ENCODE data around the gene HLCS. TPM values are rescaled to one million over a fixed set of nuclear protein-coding genes. Genes with fewer than 3 reads are reported as not detected.

Gene HLCS
- total and polyA plus RNA-seq, 2 of the 4 experiments (the other 2 are of a cell fraction), result 10.6 to 21.0 TPM

DNA sequence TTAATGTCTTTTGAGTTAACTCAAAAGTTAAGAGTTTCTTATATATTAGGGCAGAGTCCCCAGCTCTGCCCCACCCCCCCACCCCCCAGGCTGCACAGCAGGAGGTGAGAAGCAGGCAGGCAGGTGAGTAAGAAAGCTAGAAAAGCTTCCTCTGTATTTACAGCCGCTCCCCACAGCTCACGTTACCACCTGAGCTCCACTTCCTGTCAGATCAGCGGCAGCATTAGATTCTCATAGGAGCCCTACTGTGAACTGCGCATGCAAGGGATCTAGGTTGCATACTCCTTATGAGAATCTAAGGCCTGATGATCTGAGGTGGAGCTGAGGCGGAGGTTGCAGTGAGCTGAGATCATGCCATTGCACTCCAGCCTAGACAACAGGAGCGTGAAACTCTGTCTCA is 185.6 kb downstream of the HLCS start:
- Histone ChIP-seq H4K5ac (ENCODE audit: low read depth, low read length) (no peak overlapping the region), H3K4me1 (ENCODE audit: control insufficient read depth, insufficient read depth, low read length) (peaks cover 7% of the 10 kb centered on the region), H3K9me1 (ENCODE audit: insufficient read depth, low read length) (peaks cover 8% of the 10 kb centered on the region), H3K56ac (ENCODE audit: extremely low read depth, insufficient read depth, low read length) (no peak overlapping the region), H3K4me2 (ENCODE audit: low read depth, low read length) (no peak overlapping the region), H3K14ac (replicated peaks; ENCODE audit: low read depth, low read length) (no peak overlapping the region), H2BK15ac (ENCODE audit: low read depth, low read length) (no peak overlapping the region), H3K27ac (ENCODE audit: insufficient read depth, low read length) (no peak overlapping the region), H2AK5ac (ENCODE audit: low read depth, low read length) (no peak overlapping the region), H2AFZ (replicated peaks; ENCODE audit: low read length, poor library complexity) (no peak overlapping the region), H4K91ac (ENCODE audit: insufficient read depth, low read depth, low read length) (no peak overlapping the region), H4K20me1 (ENCODE audit: insufficient read depth, low read length) (peaks cover 5% of the 10 kb centered on the region; the same call in 1 of the 2 replicates), H2AK9ac (replicated peaks; ENCODE audit: low read depth, low read length, poor library complexity) (no peak overlapping the region), H3K9me3 (ENCODE audit: control insufficient read depth, insufficient read depth, low read length) (no peaks in the 10 kb centered on the region), H3K27me3 (ENCODE audit: control insufficient read depth, insufficient read depth, low read length) (no peaks in the 10 kb centered on the region), H3K4ac (ENCODE audit: low read depth, low read length) (no peak overlapping the region), H3K4me3 (ENCODE audit: insufficient read depth, low read depth, low read length) (no peak overlapping the region), H2BK120ac (ENCODE audit: low read depth, low read length) (no peak overlapping the region), H2BK20ac (ENCODE audit: low read depth, low read length) (no peak overlapping the region), H2BK5ac (ENCODE audit: low read depth, low read length, poor library complexity, severe bottlenecking) (no peak overlapping the region), H3K23ac (ENCODE audit: low read depth, low read length) (no peak overlapping the region), H3K79me1 (ENCODE audit: low read depth in 1 of 2, low read length in 2 of 2) (peaks cover 0 to 12% of the 10 kb centered on the region in 2 experiments; a peak in 3 of 4 replicates), H3K18ac (ENCODE audit: low read depth, low read length) (no peak overlapping the region), H4K8ac (ENCODE audit: low read depth in 2 of 2, low read length in 2 of 2) (no peak overlapping the region), H3K36me3 (ENCODE audit: control insufficient read depth, insufficient read depth, low read length) (no peaks in the 10 kb centered on the region), H3K9ac (ENCODE audit: low read depth, low read length) (no peak overlapping the region)
- TF ChIP-seq NFE2L2 (IDR thresholded peaks at IDR 0.05; ENCODE audit: low read depth, low read length) (no peak), MXI1 (IDR thresholded peaks at IDR 0.05; ENCODE audit: borderline replicate concordance, low read depth, low read length) (no peak), MAFK (IDR thresholded peaks at IDR 0.05; ENCODE audit: low read depth, low read length) (no peak), RFX5 (IDR thresholded peaks at IDR 0.05; ENCODE audit: low read depth, low read length) (no peak), RCOR1 (IDR thresholded peaks at IDR 0.05; ENCODE audit: insufficient replicate concordance, low read length) (no peak), POLR2A (IDR thresholded peaks at IDR 0.05; ENCODE audit: low read depth, low read length) (no peak), FOS (IDR thresholded peaks at IDR 0.05; ENCODE audit: low read depth, low read length) (no peak), MAZ (IDR thresholded peaks at IDR 0.05; ENCODE audit: borderline replicate concordance, low read depth, low read length) (no peak), CEBPB (IDR thresholded peaks at IDR 0.05; ENCODE audit: low read depth, low read length) (no peak), CHD1 (IDR thresholded peaks at IDR 0.05; ENCODE audit: low read depth, low read length) (no peak), SMC3 (IDR thresholded peaks at IDR 0.05; ENCODE audit: low read depth, low read length) (no peak), RAD21 (IDR thresholded peaks at IDR 0.05; ENCODE audit: low read length) (no peak), BHLHE40 (IDR thresholded peaks at IDR 0.05; ENCODE audit: low read depth, low read length) (no peak)
- TF ChIP-seq, protein P1, sequence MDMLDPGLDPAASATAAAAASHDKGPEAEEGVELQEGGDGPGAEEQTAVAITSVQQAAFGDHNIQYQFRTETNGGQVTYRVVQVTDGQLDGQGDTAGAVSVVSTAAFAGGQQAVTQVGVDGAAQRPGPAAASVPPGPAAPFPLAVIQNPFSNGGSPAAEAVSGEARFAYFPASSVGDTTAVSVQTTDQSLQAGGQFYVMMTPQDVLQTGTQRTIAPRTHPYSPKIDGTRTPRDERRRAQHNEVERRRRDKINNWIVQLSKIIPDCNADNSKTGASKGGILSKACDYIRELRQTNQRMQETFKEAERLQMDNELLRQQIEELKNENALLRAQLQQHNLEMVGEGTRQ (IDR thresholded peaks at IDR 0.05; ENCODE audit: low read depth, low read length), result no peak
- TF ChIP-seq, protein P2, sequence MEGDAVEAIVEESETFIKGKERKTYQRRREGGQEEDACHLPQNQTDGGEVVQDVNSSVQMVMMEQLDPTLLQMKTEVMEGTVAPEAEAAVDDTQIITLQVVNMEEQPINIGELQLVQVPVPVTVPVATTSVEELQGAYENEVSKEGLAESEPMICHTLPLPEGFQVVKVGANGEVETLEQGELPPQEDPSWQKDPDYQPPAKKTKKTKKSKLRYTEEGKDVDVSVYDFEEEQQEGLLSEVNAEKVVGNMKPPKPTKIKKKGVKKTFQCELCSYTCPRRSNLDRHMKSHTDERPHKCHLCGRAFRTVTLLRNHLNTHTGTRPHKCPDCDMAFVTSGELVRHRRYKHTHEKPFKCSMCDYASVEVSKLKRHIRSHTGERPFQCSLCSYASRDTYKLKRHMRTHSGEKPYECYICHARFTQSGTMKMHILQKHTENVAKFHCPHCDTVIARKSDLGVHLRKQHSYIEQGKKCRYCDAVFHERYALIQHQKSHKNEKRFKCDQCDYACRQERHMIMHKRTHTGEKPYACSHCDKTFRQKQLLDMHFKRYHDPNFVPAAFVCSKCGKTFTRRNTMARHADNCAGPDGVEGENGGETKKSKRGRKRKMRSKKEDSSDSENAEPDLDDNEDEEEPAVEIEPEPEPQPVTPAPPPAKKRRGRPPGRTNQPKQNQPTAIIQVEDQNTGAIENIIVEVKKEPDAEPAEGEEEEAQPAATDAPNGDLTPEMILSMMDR (conservative IDR thresholded peaks at IDR 0.05; ENCODE audit: low read depth, low read length), result no peak
- TF ChIP-seq, protein P3, sequence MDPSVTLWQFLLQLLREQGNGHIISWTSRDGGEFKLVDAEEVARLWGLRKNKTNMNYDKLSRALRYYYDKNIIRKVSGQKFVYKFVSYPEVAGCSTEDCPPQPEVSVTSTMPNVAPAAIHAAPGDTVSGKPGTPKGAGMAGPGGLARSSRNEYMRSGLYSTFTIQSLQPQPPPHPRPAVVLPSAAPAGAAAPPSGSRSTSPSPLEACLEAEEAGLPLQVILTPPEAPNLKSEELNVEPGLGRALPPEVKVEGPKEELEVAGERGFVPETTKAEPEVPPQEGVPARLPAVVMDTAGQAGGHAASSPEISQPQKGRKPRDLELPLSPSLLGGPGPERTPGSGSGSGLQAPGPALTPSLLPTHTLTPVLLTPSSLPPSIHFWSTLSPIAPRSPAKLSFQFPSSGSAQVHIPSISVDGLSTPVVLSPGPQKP (IDR thresholded peaks at IDR 0.05; ENCODE audit: borderline replicate concordance, low read depth, low read length), result no peak
- DNase-seq (no peak), ATAC-seq (ENCODE audit: low read depth) (no peak)
- POLR2A ChIA-PET (ENCODE audit: unreplicated experiment), result no interaction called here
- intact Hi-C loops (cut with micrococcal nuclease), result no loop called here
- CTCF ChIA-PET, result interaction anchor here (0.7 kb wide), 1 partner anchor 307 kb away, joined by 3 read pairs; no protein-coding TSS in a partner anchor
- dilution Hi-C loops (cut with HindIII; ENCODE audit: low sequenced_read_pairs, unreplicated experiment), result no loop called here
- in situ Hi-C loops (cut with MboI; ENCODE audit: low sequenced_read_pairs), result no loop called here
- no CpG with 5 or more reads among the region's 6 CpGs for WGBS, 2 experiments (ENCODE audit: extremely low coverage in 2 of 2, insufficient read length in 1 of 2)
- BruUV-seq (replicated peaks), result no TSS peak

All from IMR-90 (cell line).